IMR-90 (cell line): Measurements from ENCODE around the gene KLHL3. TPM values are rescaled to one million over a fixed set of nuclear protein-coding genes. Genes with fewer than 3 reads are reported as not detected.

Experiments
- ATAC-seq: fragments of 200-7000 bp; cut with Tn5 transposase; 2 replicates; pipeline ENCODE4 v1.9.1; 2020; ENCODE audit warnings: low read depth, mild to moderate bottlenecking, moderate library complexity
- BruUV-seq: library from RNA; stranded (reverse); fragments of 400-500 nt; replicated peaks from 2 replicates; lab custom pipeline; 2021; lab: Mats Ljungman, UMichigan
- CTCF ChIA-PET: fragments of 300-600 bp; formaldehyde crosslinking; extraction: SDS; loops from one replicate; lab custom pipeline; 2021; ENCODE audit warnings: antibody characterized with exemption; lab: Yijun Ruan, JAX
- POLR2A ChIA-PET: fragments of 300-600 bp; sonication (Branson Sonifier 250); formaldehyde crosslinking; loops from one replicate; lab custom pipeline; 2022; ENCODE audit warnings: antibody characterized with exemption; ENCODE audit not compliant: unreplicated experiment; lab: Charles Lee
- DNase-seq: peaks from one replicate; pipeline ENCODE4 v3.0.0; 2013
- H2AFZ ChIP-seq: replicated peaks from 2 replicates; pipeline ENCODE3; 2013; ENCODE audit warnings: low read length, mild to moderate bottlenecking; ENCODE audit not compliant: poor library complexity
- H2AK5ac ChIP-seq: 2 replicates; pipeline ENCODE4 v1.6.1; 2013; ENCODE audit warnings: low read depth, low read length, inconsistent platforms
- H2AK9ac ChIP-seq: replicated peaks from 2 replicates; pipeline ENCODE3; 2013; ENCODE audit warnings: mild to moderate bottlenecking, low read depth, low read length, moderate library complexity; ENCODE audit not compliant: poor library complexity
- H2BK120ac ChIP-seq: 2 replicates; pipeline ENCODE4 v1.6.1; 2013; ENCODE audit warnings: low read depth, low read length, inconsistent platforms
- H2BK15ac ChIP-seq: 3 replicates; pipeline ENCODE4 v1.6.1; 2013; ENCODE audit warnings: low read depth, low read length, inconsistent platforms
- H2BK20ac ChIP-seq: 2 replicates; pipeline ENCODE4 v1.6.1; 2013; ENCODE audit warnings: low read depth, mild to moderate bottlenecking, inconsistent platforms, low read length, moderate library complexity
- H2BK5ac ChIP-seq: 2 replicates; pipeline ENCODE4 v1.6.1; 2013; ENCODE audit warnings: mild to moderate bottlenecking, low read depth, low read length, inconsistent platforms; ENCODE audit not compliant: poor library complexity, severe bottlenecking
- H3K14ac ChIP-seq: replicated peaks from 2 replicates; pipeline ENCODE4 v1.6.1; 2013; ENCODE audit warnings: low read depth, low read length, inconsistent platforms
- H3K18ac ChIP-seq: 2 replicates; pipeline ENCODE4 v1.6.1; 2013; ENCODE audit warnings: low read depth, low read length, control low read depth
- H3K23ac ChIP-seq: 2 replicates; pipeline ENCODE4 v1.6.1; 2013; ENCODE audit warnings: low read depth, low read length, inconsistent platforms
- H3K27ac ChIP-seq: 2 replicates; pipeline ENCODE4 v1.5.1; 2013; ENCODE audit warnings: mild to moderate bottlenecking, control low read depth, low read length; ENCODE audit not compliant: insufficient read depth
- H3K27me3 ChIP-seq: 2 replicates; pipeline ENCODE4 v1.6.1; 2013; ENCODE audit warnings: low read length; ENCODE audit not compliant: control insufficient read depth, insufficient read depth
- H3K36me3 ChIP-seq: 2 replicates; pipeline ENCODE4 v1.6.1; 2013; ENCODE audit warnings: low read length, mixed read lengths; ENCODE audit not compliant: control insufficient read depth, insufficient read depth
- H3K4ac ChIP-seq: 2 replicates; pipeline ENCODE4 v1.6.1; 2013; ENCODE audit warnings: low read depth, low read length, inconsistent platforms
- H3K4me1 ChIP-seq: 2 replicates; pipeline ENCODE4 v1.6.1; 2013; ENCODE audit warnings: low read length, mixed read lengths; ENCODE audit not compliant: control insufficient read depth, insufficient read depth
- H3K4me2 ChIP-seq: 2 replicates; pipeline ENCODE4 v1.6.1; 2013; ENCODE audit warnings: low read depth, mild to moderate bottlenecking, control low read depth, low read length, moderate library complexity
- H3K4me3 ChIP-seq: 2 replicates; pipeline ENCODE4 v1.5.1; 2013; ENCODE audit warnings: low read depth, mild to moderate bottlenecking, control low read depth, low read length, moderate library complexity; ENCODE audit not compliant: insufficient read depth
- H3K56ac ChIP-seq: 2 replicates; pipeline ENCODE4 v1.6.1; 2013; ENCODE audit warnings: low read length, inconsistent platforms; ENCODE audit not compliant: insufficient read depth; ENCODE audit errors: extremely low read depth
- H3K79me1 ChIP-seq, 2 experiments: 2 replicates each; pipeline ENCODE4 v1.6.1; 2013; ENCODE audit warnings: low read length in 2 of 2, inconsistent platforms in 1 of 2, low read depth in 1 of 2
- H3K9ac ChIP-seq: 2 replicates; pipeline ENCODE4 v1.6.1; 2013; ENCODE audit warnings: low read depth, low read length, control low read depth
- H3K9me1 ChIP-seq: 2 replicates; pipeline ENCODE4 v1.6.1; 2013; ENCODE audit warnings: low read length, inconsistent platforms; ENCODE audit not compliant: insufficient read depth
- H3K9me3 ChIP-seq: 2 replicates; pipeline ENCODE4 v1.6.1; 2013; ENCODE audit warnings: low read length; ENCODE audit not compliant: control insufficient read depth, insufficient read depth
- H4K20me1 ChIP-seq: 2 replicates; pipeline ENCODE4 v1.6.1; 2013; ENCODE audit warnings: low read length, inconsistent platforms; ENCODE audit not compliant: insufficient read depth
- H4K5ac ChIP-seq: 2 replicates; pipeline ENCODE4 v1.6.1; 2013; ENCODE audit warnings: mild to moderate bottlenecking, low read depth, low read length, control low read depth
- H4K8ac ChIP-seq, 2 experiments: 2 replicates each; pipeline ENCODE4 v1.6.1; 2013; ENCODE audit warnings: low read depth in 2 of 2, low read length in 2 of 2, control low read depth in 1 of 2, inconsistent platforms in 1 of 2
- H4K91ac ChIP-seq: 2 replicates; pipeline ENCODE4 v1.6.1; 2013; ENCODE audit warnings: low read depth, low read length, inconsistent platforms; ENCODE audit not compliant: insufficient read depth
- BHLHE40 ChIP-seq: fragments of 150-350 bp; IDR thresholded peaks from 2 replicates; pipeline ENCODE4 v1.6.1; 2016; ENCODE audit warnings: mild to moderate bottlenecking, low read depth, low read length
- NFE2L2 ChIP-seq: fragments of 150-350 bp; IDR thresholded peaks from 2 replicates; pipeline ENCODE4 v1.6.1; 2016; ENCODE audit warnings: low read depth, mild to moderate bottlenecking, low read length
- SMC3 ChIP-seq: fragments of 150-350 bp; IDR thresholded peaks from 2 replicates; pipeline ENCODE4 v1.6.1; 2016; ENCODE audit warnings: low read depth, mild to moderate bottlenecking, antibody characterized with exemption, low read length, moderate library complexity
- USF2 ChIP-seq: fragments of 150-350 bp; IDR thresholded peaks from 2 replicates; pipeline ENCODE4 v1.6.1; 2017; ENCODE audit warnings: mild to moderate bottlenecking, antibody characterized with exemption, low read length, low read depth
- WGBS, 2 experiments: methylation state at CpG; one replicate each; pipeline versions ENCODE4 v1.1.5 to v1.1.7; 2013; ENCODE audit warnings: missing lambda C conversion rate in 2 of 2; ENCODE audit not compliant: insufficient read length in 1 of 2; ENCODE audit errors: extremely low coverage in 2 of 2; 5-methylcytosine and 5-hydroxymethylcytosine counted together
- dilution Hi-C: fragments of 300-500 bp; cut with HindIII; formaldehyde crosslinking; loops from one replicate; pipeline ENCODE4 v1.14.3; 2018; ENCODE audit warnings: low sequenced_read_pairs; ENCODE audit not compliant: unreplicated experiment
- in situ Hi-C: fragments of 300-500 bp; cut with MboI; formaldehyde crosslinking; loops from 3 replicates; pipeline ENCODE4 v1.14.3; 2019; ENCODE audit warnings: low sequenced_read_pairs, inconsistent platforms, mixed read lengths
- intact Hi-C: fragments of 100-400 bp; cut with micrococcal nuclease; formaldehyde crosslinking; loops from 2 replicates; pipeline ENCODE4 v1.10.0; 2022
- polyA plus RNA-seq, 3 experiments: library from polyadenylated mRNA; depleted of rRNA; stranded (reverse); fragments of >200 nt; gene quantifications; 2 replicates each; pipeline ENCODE4 v1.2.3, GENCODE V29; 2012; ENCODE audit warnings: low replicate concordance in 1 of 3
- total RNA-seq: library from RNA; depleted of rRNA; stranded (reverse); fragments of >200 nt; gene quantifications from 2 replicates; pipeline ENCODE4 v1.2.3, GENCODE V29; 2012

KLHL3 gene
- total and polyA plus RNA-seq, 2 of the 4 experiments (the other 2 are of a cell fraction): 2.3 to 4.1 TPM

DNA sequence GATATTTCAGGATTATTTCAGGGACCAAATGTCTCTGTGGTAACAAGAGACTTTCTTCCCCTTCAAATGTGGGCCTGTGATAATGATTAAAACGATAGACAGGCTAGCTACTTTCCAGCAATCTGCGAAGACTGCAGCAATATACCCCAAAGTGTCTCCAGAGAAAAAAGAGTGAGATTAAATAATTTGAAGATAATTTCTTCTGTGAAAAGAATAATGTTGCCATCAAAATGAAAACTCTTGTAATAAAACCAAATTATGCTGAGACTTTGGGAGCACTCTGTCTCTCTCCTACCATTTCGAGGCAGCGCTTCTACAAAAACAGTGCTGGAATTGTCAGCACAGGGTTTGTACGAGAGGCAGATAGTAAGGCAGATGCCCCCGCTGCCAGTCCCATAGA, 132.5 kb downstream of the KLHL3 start:
- Histone ChIP-seq H3K4me1 (no peaks in the 10 kb centered on the region), H3K27me3 (peaks cover 10% of the 10 kb centered on the region), H2BK15ac (no peak overlapping the region), H3K4ac (no peak overlapping the region), H3K14ac (no peak overlapping the region), H4K8ac (no peak overlapping the region), H3K9ac (no peak overlapping the region), H3K4me3 (no peak overlapping the region), H2AK5ac (no peak overlapping the region), H4K91ac (no peak overlapping the region), H2AFZ (no peak overlapping the region), H2BK20ac (no peak overlapping the region), H4K20me1 (no peaks in the 10 kb centered on the region), H3K9me3 (no peaks in the 10 kb centered on the region), H3K79me1 (no peaks in the 10 kb centered on the region), H3K36me3 (no peaks in the 10 kb centered on the region), H3K23ac (no peak overlapping the region), H2BK120ac (no peak overlapping the region), H3K9me1 (no peaks in the 10 kb centered on the region), H3K18ac (no peak overlapping the region), H3K4me2 (no peak overlapping the region), H4K5ac (no peak overlapping the region), H3K27ac (no peak overlapping the region), H2AK9ac (no peak overlapping the region), H3K56ac (no peak overlapping the region), H2BK5ac (no peak overlapping the region)
- ChIA-PET CTCF (no interaction called here), POLR2A (no interaction called here)
- TF ChIP-seq USF2 (no peak), BHLHE40 (no peak), SMC3 (no peak), NFE2L2 (no peak)
- no peak for DNase-seq
- BruUV-seq: no TSS peak
- dilution Hi-C loops (no loop called here), intact Hi-C loops (no loop called here), in situ Hi-C loops (no loop called here)
- 69% methylated on average over 3 of the region's 6 CpGs; no CpG with 5 or more reads in 1 of the 2 experiments for WGBS, 2 experiments
- ATAC-seq: no peak
